Measurements from ENCODE around the gene PTMA.

DNA sequence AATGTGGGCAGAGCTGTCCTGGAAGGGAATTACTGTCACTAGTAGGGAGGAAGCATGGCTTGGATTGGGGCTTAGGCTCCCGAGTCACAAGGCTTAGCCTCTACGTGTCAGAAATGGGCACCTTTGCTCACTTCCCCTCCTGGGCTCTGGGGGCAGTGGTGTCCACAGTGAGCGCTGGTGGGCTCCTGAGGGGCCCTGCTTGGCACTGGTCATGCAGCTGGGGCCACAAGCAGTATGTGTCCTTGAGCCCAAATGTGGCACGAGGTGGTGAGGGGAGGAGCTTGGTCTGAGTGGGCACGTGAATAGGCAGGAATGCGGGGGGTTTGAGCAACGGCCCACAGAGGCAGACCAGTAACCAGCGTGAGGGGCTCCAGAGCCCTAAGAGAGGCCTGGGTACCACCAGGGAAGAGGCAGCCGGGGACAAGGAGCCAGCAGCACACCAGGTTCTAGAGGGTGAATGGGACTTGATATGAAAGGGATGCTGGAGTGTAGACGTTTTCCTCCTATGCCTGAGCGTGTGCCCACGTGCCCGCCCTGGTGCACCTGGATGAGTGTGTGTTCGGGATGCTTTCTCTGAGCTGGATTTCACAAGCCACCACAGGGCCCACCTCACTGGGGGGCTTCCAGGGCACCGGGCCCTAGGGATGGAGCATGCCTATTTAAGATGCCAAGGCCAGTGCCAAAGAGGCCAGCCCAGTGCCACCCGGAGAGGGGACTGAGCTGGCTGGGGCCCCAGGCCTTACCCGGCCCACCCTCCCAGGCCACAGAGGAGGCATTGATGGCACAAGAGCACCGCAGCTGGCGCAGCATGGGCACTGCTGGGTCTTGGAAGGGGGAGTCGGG, 22.8 kb upstream of the PTMA start:
- TF ChIP-seq, protein P1, sequence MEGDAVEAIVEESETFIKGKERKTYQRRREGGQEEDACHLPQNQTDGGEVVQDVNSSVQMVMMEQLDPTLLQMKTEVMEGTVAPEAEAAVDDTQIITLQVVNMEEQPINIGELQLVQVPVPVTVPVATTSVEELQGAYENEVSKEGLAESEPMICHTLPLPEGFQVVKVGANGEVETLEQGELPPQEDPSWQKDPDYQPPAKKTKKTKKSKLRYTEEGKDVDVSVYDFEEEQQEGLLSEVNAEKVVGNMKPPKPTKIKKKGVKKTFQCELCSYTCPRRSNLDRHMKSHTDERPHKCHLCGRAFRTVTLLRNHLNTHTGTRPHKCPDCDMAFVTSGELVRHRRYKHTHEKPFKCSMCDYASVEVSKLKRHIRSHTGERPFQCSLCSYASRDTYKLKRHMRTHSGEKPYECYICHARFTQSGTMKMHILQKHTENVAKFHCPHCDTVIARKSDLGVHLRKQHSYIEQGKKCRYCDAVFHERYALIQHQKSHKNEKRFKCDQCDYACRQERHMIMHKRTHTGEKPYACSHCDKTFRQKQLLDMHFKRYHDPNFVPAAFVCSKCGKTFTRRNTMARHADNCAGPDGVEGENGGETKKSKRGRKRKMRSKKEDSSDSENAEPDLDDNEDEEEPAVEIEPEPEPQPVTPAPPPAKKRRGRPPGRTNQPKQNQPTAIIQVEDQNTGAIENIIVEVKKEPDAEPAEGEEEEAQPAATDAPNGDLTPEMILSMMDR (IDR thresholded peaks at IDR 0.05; ENCODE audit: poor library complexity): no peak
- TF ChIP-seq EZH2phosphoT487 (IDR thresholded peaks at IDR 0.05; ENCODE audit: low read depth, severe bottlenecking, unreplicated experiment): no peak
- no peak for TF ChIP-seq EZH2 (IDR thresholded peaks at IDR 0.05; ENCODE audit: borderline replicate concordance)

Data from hepatocyte (in vitro differentiated cells).